HG03039 (cell line): Measurements from ENCODE around the gene CDK10.

ENCODE experiments used
- ATAC-seq: cut with Tn5 transposase; IDR thresholded peaks from one replicate; pipeline ENCODE4 v1.9.1; 2021; ENCODE audit warnings: mild to moderate bottlenecking, moderate library complexity; ENCODE audit not compliant: unreplicated experiment

CDK10 gene

GRCh38 chr16:89710709-89711564 lies 24.4 kb downstream of the CDK10 start:
- ATAC-seq, result no peak

GRCh38 chr16:89711601-89712273 lies 25.2 kb downstream of the CDK10 start:
- ATAC-seq, result no peak

GRCh38 chr16:89712274-89712781 lies 25.8 kb downstream of the CDK10 start:
- no peak for ATAC-seq

- ATAC-seq, result no peak
Observed at GRCh38 chr16:89716493-89716892, 30.0 kb downstream of the CDK10 start.

GRCh38 chr16:89716916-89717687 lies 30.6 kb downstream of the CDK10 start:
- ATAC-seq, result no peak

GRCh38 chr16:89717688-89718505 lies 31.4 kb downstream of the CDK10 start:
- no peak for ATAC-seq

GRCh38 chr16:89720551-89720812 lies 34.0 kb downstream of the CDK10 start:
- ATAC-seq, result peak; percentile 15

GRCh38 chr16:89720813-89721545 lies 34.5 kb downstream of the CDK10 start, which contains the start of the genes VPS9D1 and ZNF276:
Gene VPS9D1 (minus strand): TSS chr16:89720898. CDS start chr16:89720861, 37 bp downstream.
Gene ZNF276 (plus strand): TSS chr16:89721537. CDS start chr16:89721641, 104 bp downstream.
- peak; percentile 44 for ATAC-seq

- peak; percentile 21 for ATAC-seq
Observed at GRCh38 chr16:89721546-89722391, 35.3 kb downstream of the CDK10 start.

- no peak for ATAC-seq
Observed at GRCh38 chr16:89722392-89723278, 36.1 kb downstream of the CDK10 start.

GRCh38 chr16:89723279-89724250 lies 37.1 kb downstream of the CDK10 start:
- no peak for ATAC-seq

GRCh38 chr16:89727406-89728120 lies 41.1 kb downstream of the CDK10 start:
- ATAC-seq, result no peak

- ATAC-seq, result no peak
Observed at GRCh38 chr16:89729293-89729692, 42.8 kb downstream of the CDK10 start.

GRCh38 chr16:89729863-89730593 lies 43.5 kb downstream of the CDK10 start:
- no peak for ATAC-seq

- ATAC-seq, result no peak
Observed at GRCh38 chr16:89730610-89731234, 44.2 kb downstream of the CDK10 start.
